Activated naive CD4-positive, alpha-beta T cell (primary cell): ENCODE data around the gene MTUS2.
"Not testable (repeated sequence)": the region's sequence is repeated elsewhere in the genome, so short reads cannot be mapped to it uniquely, and the experiment has no call there.

Experiments used
- DNase-seq, 4 experiments: peaks; one replicate each; lab custom pipeline; 2025; lab: John Stamatoyannopoulos, UW

The MTUS2 gene

DNA sequence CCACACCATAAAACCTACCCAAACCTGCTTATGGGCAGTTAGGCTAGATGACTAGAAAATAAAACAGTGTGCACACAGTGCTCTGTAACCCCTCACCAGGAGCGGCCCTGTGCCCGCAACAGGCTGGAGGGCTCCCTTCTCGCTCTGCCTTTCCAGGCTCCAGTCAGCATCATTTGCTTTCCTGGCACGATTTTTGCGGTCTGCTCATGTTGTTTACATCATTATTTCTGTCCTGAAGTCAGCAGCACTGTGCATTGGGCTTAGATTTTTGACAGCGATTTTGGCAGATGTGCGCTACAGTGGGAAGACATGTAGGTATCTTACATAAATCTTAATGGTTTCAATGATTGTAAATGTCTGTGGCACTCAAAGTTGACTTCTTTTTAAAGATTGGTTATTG, 344.0 kb downstream of the MTUS2 start:
- DNase-seq: no peak

DNA sequence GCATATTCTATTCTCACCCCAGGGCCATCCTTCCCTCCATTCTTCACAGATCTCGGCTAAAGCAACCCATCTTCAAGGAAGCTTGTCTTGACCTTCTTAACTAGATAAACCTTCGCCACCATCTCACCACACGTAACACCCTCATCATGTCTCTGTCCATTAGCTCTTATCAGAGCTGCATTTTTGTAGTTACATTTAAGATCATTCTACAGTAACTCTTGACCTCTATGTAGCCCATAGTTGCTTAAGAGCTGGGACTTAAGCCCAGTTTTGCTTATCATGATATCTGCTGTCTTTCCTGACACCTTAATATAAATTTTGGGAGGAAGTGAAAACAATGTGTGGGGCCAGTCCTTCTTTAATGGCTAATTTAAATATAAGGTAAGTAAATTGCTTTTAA, 345.1 kb downstream of the MTUS2 start:
- DNase-seq: no peak

DNA sequence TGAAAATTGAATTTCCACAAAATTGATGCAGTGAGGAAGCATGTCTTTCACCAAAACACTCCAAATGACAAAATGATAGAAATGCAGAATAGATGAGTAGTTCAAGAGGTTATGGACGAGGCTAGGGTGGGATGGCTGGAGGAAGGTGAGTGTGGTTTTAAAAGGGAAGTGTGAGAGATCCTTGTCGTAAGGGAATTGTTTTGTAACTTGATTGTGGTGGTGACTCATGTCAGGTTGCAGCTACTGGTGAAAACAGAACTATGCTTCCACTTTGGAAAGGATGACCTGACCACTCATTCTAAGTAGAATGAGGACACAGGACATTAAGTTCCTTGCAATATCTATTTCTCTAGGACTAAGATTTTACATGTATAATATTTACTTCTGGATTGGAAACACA, 345.7 kb downstream of the MTUS2 start:
- DNase-seq: no peak

DNA sequence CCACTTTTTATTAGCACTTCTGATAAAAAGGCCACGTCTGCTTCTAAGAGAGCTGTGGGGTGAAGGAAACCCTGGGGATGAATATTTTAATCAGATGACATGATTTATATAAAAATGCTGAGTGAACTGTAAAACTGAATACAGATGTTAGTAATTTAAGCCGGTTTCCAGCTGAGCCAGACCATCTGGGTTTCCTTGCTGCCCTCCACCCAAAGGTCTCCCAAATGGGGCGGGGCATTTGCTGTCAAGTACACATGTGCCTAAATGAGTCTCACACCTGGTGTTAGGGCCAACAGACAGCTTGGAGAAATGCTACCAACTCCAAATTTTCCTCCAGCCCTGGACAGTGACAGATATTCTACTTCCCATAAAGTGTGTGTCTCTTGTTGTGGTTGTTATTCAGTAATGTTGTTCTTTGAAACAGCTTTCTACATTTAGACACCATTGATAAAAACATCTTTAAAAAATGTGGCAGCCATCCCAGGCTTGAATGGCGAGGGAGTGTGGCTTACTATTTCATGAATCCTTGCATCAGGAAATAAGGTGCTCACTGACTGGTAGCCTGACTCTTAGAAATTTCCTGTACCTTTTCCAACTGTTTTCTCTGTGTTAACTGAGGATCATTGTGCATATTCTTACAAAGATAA, 350.4 kb downstream of the MTUS2 start:
- no peak for DNase-seq

DNA sequence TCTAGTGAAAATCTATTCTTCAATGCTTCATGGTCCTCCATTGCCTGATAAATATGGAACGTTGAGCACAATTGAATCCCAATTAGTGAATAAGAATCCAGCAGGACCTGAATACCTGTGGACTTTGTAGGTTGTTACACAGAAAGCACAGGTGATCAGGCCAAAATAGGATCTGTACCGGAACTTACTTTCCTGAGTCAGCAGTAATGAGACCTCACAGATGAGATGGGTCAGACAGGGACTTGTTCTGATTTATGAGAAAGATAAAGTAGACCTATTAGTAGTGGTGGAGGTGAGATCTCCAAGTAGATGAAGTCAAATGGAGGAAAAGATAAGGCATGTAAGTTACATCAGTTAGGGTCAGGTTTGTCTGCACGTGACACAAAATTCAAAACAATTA, 351.1 kb downstream of the MTUS2 start:
- no peak for DNase-seq

DNA sequence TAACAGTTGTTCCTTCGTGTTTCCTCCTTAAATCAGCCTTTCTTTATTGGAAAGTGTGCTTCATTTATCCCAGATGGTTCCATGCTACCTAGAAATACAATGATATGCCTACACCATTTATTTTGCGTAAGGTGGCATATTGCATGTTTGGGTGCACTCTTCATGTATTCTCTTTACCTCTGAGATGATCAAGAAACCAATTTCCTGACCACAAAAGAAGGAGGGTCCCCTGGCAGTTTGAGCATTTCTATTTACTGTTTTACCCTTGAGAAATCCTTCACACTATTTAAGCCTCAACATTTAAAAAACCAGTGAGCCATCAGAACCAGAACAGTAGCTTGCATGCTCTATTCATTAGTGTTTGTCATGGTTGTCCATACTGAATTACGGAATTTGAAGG, 354.0 kb downstream of the MTUS2 start:
- DNase-seq: no peak

DNA sequence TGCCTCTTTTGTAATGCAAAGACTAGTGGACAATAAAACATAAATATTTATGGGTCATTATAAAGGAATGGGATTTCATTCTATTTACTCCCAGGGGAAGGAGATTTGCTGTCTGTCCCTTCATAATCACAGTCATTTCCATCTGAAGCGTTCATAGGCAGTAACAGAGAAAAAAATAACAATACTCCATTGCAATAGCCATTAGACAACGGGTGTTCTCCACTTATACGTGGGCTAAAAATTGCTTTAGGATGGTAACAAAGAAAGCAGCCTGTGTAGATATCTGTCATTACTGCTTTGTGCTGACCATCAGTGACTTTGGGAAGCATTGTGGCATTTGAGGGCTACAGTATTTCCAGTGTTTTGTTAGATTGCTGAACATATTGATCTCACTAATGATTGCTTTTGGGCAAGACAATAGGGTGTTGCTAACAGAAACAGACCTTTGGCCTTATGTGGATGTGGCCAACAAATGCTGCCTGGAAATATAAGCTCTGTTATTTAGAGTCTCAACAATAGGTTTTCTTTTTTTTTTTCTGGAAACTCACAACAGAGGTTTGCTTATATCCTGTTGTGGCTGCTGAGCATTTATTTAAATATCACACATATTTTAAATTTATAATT, 355.2 kb downstream of the MTUS2 start:
- no peak for DNase-seq

DNA sequence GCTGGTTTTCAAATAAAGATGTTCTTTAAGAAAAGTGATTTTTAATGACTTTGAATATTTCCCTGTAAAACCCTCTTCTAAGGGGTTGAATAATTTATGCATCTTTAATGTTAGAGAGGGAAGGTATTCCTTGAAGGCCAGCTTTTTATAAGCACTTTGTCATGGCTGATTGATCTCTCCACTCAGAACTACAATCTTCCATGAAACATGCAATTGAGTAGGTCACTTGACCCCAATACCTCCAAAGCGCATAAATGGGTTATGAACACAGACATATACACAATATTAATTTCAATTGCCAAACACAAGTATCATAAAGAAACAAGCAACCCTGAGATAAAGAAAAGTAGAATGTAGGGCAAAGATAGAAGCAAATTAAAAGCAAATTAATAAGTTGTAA, 359.9 kb downstream of the MTUS2 start:
- DNase-seq: no peak

DNA sequence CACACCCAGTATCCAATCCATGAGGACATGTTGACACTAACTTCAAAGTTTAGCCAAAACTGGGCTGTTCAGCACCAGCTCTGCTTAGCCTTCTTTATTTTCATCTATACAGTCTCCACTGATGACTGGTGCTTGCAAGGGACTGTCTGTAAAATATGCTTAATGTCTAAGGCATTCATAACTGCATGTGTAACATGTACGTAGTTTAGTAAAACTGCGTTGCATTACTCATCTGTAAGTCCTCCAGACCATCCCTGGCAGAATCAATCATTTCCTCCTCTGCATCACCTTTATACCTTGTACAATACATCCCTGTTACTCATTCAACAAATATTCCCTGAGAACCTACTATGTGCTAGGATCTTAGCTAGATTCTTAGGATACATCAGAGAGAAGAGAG, 362.1 kb downstream of the MTUS2 start:
- DNase-seq: no peak

DNA sequence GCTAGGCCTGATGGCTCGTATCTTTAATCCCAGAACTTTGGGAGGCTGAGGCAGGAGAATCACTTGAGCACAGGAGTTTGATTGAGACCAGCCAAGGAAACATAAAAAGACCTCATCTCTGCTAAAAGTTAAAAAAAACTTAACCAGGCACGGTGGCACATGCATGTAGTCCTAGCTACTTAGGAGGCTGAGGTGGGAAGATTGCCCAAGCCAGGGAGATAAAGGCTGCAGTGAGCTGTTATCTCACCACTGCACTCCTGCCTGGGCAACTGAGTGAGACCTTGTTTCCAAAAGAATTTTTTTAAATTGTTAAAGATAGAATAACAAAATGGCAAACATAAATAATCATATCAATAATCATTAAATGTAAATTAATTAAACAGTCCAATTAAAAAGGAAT, 365.8 kb downstream of the MTUS2 start:
- DNase-seq: no peak

DNA sequence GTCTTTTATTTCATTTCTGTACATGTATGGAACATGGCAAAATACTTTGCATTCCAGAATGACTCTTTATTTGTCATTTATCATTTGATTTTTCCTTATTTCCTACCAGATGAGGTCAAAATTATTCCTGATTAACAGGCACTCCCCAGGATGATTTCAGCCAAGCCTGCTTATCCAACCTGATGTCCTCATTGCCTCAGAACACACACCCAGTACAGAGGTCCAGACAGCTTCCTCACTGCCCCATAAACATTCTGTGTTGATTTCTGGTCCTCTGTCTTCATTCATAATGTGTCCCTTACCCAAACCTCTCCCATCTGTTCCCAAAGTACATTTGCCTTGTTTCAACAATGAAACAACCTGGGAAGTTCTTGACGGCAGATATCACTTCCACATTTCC, 367.4 kb downstream of the MTUS2 start:
- no peak for DNase-seq

DNA sequence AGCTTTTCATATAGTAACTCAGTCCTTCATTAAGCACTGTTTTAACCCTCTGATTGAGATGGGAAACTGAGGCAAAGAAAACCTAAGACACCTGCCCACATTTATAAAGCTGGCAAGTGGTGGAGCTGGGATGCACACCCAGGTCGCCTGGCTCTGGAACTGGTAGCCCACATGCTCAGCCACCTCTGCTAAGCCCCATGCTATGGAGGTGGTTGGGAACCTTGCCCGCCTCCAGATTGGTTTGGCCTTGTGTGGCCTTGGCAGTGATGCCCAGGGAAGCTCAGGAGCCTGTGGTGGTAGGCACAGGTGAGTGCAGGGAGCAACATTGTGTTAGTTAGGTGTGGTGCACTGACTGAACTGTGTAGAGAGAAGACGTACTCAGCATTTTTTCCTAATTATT, 370.2 kb downstream of the MTUS2 start:
- no peak for DNase-seq

DNA sequence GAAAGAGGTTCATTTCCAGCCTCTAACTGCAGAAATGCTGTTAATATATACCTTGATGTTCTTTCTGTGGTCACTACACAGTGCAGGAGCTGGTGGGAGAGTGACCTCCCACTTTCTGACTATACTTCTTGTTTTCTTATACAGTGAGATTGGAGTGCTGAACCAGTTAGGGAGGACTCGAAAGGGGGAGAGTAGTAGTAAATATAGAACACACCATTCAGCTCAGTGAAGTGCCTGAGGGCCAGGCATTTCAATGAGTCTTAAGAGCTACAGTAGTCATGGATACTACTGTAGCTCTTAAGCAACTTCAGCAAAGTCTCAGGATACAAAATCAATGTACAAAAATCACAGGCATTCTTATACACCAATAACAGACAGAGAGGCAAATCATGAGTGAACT, 372.9 kb downstream of the MTUS2 start:
- DNase-seq: no peak

DNA sequence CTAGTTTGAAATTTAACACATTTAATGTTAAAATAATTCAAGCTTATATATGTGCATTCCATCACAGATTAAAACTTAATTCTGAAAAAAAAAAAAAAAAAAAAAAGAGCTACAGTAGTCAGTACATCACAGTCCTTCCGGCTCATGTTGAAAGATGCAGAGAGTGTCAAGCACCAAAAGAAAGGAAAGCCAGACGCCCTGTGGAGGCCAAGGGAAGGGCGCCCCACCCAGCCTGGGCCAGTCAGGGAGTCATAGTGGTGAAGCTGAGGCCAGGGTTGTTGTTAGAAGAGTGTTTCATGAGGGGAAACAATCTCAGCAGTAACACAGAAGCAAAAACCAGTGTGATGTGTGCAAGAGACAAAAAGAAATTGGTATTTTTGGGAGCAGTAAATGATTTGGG, 375.3 kb downstream of the MTUS2 start:
- no peak for DNase-seq

DNA sequence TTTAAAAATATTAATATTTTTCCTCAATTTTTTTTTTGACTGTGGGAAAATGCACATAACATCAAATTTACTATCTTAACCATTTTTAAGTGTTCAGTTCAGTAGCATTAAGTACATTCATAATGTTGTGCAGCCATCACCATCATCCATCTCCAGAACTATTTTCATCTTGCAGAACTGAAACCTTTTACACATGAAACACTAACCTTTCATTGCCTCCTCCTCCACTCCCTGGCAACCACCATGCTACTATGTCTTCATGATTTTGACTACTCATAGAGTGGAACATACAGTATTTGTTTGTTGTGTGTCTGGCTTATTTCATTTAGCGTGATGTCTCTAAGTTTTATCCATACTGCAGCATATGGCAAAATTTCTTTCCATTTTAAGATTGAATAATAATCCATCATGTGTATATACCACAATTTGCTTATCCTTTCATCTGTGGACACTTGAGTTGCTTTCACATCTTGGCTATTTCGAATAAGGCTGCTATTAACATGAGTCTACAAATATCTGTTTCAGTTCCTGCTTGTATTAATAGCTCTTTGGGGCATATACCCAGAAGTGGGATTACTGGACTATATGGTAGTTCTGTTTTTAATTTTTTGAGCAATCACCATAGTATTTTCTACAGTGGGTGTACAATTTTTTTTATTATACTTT, 376.4 kb downstream of the MTUS2 start:
- no peak for DNase-seq

DNA sequence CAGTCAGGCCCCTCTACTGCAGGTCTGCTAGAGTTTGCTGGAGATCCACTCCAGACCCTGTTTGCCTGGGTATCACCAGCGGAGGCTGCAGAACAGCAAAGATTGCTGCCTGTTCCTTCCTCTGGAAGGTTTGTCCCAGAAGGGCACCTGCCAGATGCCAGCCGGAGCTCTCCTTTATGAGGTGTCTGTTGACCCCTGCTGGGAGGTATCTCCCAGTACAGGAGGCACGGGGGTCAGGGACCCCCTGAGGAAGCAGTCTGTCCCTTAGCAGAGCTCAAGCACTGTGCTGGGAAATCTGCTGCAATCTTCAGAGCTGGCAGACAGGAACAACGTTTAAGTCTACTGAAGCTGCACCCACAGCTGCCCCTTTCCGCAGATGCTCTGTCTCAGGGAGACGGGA, 382.6 kb downstream of the MTUS2 start:
- DNase-seq: not testable (repeated sequence)

DNA sequence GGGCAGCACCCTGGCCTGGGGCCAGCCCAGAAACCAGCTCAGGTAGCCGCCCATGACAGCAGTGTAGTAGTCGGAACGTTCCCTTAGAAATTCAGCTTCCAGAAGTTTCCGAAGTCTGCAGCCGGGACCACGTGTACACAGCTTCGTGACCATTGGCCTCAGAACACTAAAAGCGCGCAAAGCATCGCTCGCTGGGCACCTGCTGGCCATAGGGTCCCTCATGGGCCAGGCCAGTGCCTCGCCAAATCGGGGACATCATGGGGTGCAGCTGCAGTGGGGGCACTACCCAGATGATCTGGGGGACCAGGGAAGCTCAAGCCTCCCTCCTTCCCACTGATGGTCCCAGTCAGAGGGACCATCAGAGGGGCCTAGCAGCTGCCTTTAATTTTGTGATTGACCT, 384.5 kb downstream of the MTUS2 start:
- no peak for DNase-seq

DNA sequence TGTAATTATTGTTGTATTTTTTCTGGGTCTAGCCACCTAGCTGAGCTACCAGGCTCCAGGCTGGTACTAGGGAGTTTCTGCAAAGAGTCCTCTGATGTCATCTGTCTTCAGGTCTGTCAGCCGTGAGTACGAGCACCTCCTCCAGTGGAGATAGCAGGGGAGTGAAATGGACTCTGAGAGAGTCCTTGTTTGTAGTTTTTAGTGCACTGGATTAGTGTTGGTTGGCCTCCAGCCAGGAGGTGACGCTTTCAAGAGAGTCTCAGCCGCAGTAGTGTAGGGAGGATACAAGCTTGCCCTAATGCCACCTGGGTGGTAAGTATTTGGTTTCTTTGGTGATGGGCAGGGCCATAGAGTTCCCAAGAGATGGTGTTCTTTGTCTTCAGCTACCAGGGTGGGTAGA, 390.5 kb downstream of the MTUS2 start:
- no peak for DNase-seq

DNA sequence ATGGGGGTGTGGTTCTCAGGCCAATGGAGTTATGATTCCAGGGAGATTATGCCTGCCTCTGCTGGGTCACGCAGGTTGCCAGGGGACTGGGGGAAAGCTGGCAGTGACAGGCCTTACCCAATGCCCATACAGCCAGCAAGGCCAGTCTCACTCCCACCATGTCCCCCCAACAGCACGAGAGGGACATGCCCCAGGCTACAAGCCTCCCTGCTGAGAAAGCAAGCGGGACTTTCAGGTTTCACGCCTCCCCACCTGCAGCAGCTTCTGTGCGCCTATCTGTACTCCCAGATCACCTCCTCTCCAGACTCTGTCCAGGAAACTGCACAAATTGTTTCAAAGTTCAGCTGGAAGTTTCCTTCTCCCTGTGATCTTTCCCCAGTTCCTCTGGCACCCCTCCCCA, 391.0 kb downstream of the MTUS2 start:
- not testable (repeated sequence) for DNase-seq

DNA sequence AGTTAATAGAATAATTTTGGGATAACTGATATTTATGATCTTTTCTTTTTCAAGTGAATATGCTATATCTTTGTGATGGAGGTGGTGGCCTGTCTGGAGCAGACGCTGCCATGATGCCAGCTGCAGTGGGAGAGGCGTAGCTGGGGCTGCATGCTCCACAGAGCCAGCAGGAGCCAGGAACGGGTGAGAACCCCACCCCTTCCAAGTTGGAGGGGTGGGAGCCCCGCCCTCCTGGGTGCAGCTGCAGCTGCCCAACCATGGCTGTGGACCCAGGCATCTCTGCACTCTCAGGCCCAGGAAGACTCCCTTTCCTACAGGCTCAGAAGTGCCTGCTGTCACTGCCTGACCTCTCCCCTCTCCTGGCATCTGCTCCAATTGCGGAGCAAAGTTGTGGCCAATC, 402.3 kb downstream of the MTUS2 start:
- DNase-seq: no peak

DNA sequence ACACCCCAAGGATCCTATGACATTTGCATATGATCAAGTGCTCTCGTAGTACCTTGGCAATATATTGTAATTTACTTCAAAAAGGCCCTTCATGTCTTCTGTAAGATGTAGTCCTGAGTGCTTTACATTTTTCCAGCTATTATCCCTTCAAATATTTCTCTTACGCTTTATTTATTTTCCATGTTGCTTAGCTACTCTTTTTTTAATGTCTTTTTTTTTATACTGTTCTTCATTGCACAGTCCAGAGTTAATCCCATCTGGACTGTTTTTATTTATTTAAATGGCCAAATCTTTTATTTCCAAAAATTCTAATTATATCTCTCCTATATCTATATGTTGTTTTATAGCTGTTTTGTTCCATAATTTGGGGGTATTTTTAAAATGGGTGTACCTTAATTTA, 404.1 kb downstream of the MTUS2 start:
- no peak for DNase-seq

DNA sequence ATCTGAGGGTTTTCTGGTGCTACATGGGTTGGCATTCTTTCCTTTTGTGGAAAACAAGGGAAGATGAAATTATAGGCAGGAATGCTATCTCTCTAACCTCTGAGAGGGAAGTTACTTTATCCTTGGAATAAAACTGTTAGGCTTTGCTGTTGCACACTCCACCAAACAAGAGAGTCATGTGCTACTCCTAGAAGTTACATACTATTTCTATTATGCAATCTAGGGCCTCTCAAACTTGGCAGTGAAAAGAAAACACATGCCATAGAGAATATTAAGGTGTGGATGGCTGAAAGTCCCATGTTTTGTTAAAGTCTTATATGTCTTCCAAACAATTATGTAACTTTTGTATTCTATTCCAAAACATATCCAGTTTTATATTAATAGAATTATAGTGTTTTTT, 407.4 kb downstream of the MTUS2 start:
- no peak for DNase-seq

DNA sequence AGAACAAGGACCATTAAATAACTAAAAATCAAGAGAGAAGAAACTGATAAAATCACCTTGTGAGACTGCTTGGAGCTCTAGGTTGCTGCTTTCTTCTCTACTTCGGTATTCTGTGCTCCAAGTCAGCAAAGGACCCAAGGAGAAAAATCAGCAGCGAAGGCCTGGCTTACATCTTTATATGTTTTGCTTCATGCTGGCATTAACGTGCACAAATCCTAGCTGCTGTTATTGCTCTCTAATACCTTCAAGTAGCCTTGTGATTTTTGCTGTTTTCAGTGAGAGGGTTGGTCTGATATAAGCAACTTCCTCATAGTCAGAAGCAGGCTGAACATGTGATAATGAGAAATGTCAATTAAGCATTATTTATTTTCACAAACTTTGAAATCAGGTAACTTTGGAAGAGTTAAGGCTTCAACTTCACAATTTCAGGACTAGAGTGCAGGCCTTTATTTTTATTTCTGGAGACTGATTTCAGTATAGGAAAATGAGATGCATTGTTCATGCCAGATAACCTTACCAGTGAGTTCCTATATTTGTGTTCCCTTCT, 410.2 kb downstream of the MTUS2 start:
- DNase-seq: no peak
